22Rv1 (cell line): ENCODE results near the gene ARID5A.

Experiments used
- CTCF ChIP-seq: fragments of 450-650 bp; IDR thresholded peaks from 2 replicates; pipeline ENCODE4 v1.5.1; 2017; ENCODE audit warnings: mild to moderate bottlenecking
- ZFX ChIP-seq: fragments of 450-650 bp; IDR thresholded peaks from 2 replicates; pipeline ENCODE4 v1.6.1; 2017; ENCODE audit warnings: antibody characterized with exemption, borderline replicate concordance

- TF ChIP-seq CTCF (no peak), ZFX (no peak)
These were observed 2.8 kb downstream of the ARID5A start for GRCh38 chr2:96539215-96539920.
